PC-3 (cell line): Measurements from ENCODE around the gene THAP7. TPM values are rescaled to one million over a fixed set of nuclear protein-coding genes. Genes with fewer than 3 reads are reported as not detected.

Experiments
- ATAC-seq: fragments of 200-7000 bp; cut with Tn5 transposase; 2 replicates; pipeline ENCODE4 v1.9.1; 2020; ENCODE audit warnings: mild to moderate bottlenecking, moderate library complexity
- BruUV-seq: library from RNA; stranded (reverse); fragments of 400-500 nt; replicated peaks from 2 replicates; lab custom pipeline; 2021; lab: Mats Ljungman, UMichigan
- CTCF ChIA-PET: fragments of 300-600 bp; sonication (Branson Sonifier 250); formaldehyde crosslinking; loops from one replicate; lab custom pipeline; 2022; ENCODE audit warnings: antibody characterized with exemption; lab: Charles Lee
- POLR2A ChIA-PET: fragments of 300-600 bp; sonication (Branson Sonifier 250); formaldehyde crosslinking; loops from one replicate; lab custom pipeline; 2022; ENCODE audit warnings: antibody characterized with exemption; ENCODE audit not compliant: unreplicated experiment; lab: Charles Lee
- DNase-seq: peaks from one replicate; pipeline ENCODE4 v3.0.0-alpha.2; 2015
- H2AFZ ChIP-seq: fragments of 300-600 bp; sonication (generic); 2 replicates; pipeline ENCODE4 v1.6.0; 2016; ENCODE audit warnings: antibody characterized with exemption, low read length
- H3F3A ChIP-seq: fragments of 300-600 bp; sonication (generic); one replicate; pipeline ENCODE4 v1.6.0; 2017; ENCODE audit warnings: antibody characterized with exemption, low read length, control low read depth, mild to moderate bottlenecking; ENCODE audit not compliant: unreplicated experiment
- H3K27ac ChIP-seq: fragments of 300-600 bp; sonication (generic); 2 replicates; pipeline ENCODE4 v1.5.1; 2016; ENCODE audit warnings: mild to moderate bottlenecking, low read length
- H3K27me3 ChIP-seq: fragments of 300-600 bp; sonication (generic); 2 replicates; pipeline ENCODE4 v1.6.1; 2016; ENCODE audit warnings: low read length, mixed read lengths
- H3K36me3 ChIP-seq: fragments of 300-600 bp; sonication (generic); 2 replicates; pipeline ENCODE4 v1.6.1; 2016; ENCODE audit warnings: low read depth, mixed run types, low read length, mixed read lengths
- H3K4me1 ChIP-seq: fragments of 300-600 bp; sonication (generic); 2 replicates; pipeline ENCODE4 v1.5.1; 2016; ENCODE audit warnings: low read length; ENCODE audit not compliant: insufficient read depth
- H3K4me2 ChIP-seq: fragments of 300-600 bp; sonication (generic); 2 replicates; pipeline ENCODE4 v1.6.0; 2016; ENCODE audit warnings: low read length
- H3K4me3 ChIP-seq: fragments of 300-600 bp; sonication (generic); 2 replicates; pipeline ENCODE4 v1.5.1; 2016; ENCODE audit warnings: mild to moderate bottlenecking, low read length, mixed read lengths
- H3K79me2 ChIP-seq: fragments of 300-600 bp; sonication (generic); 2 replicates; pipeline ENCODE4 v1.6.1; 2017; ENCODE audit warnings: low read length, mixed read lengths
- H3K9ac ChIP-seq: fragments of 300-600 bp; sonication (generic); 2 replicates; pipeline ENCODE4 v1.6.0; 2016; ENCODE audit warnings: mild to moderate bottlenecking, low read length
- H3K9me2 ChIP-seq: fragments of 300-600 bp; sonication (generic); replicated peaks from 2 replicates; pipeline ENCODE4 v1.6.1; 2016; ENCODE audit warnings: mixed run types, low read length, mixed read lengths
- H3K9me3 ChIP-seq: fragments of 300-600 bp; sonication (generic); 2 replicates; pipeline ENCODE4 v1.6.1; 2016; ENCODE audit warnings: low read length, mixed read lengths
- H4K20me1 ChIP-seq: fragments of 300-600 bp; sonication (generic); 2 replicates; pipeline ENCODE4 v1.6.1; 2016; ENCODE audit warnings: low read length, mixed read lengths
- CTCF ChIP-seq: fragments of 300-600 bp; sonication (generic); conservative IDR thresholded peaks from 2 replicates; pipeline ENCODE4 v1.5.1; 2017; ENCODE audit warnings: antibody characterized with exemption, low read depth, mild to moderate bottlenecking, low read length
- EZH2 ChIP-seq: fragments of 300-600 bp; sonication (generic); IDR thresholded peaks from one replicate; pipeline ENCODE4 v1.6.1; 2017; ENCODE audit warnings: antibody characterized with exemption, mild to moderate bottlenecking, low read length; ENCODE audit not compliant: unreplicated experiment
- EZH2phosphoT487 ChIP-seq: fragments of 300-600 bp; sonication (generic); IDR thresholded peaks from 2 replicates; pipeline ENCODE4 v1.6.1; 2018; ENCODE audit warnings: mild to moderate bottlenecking, antibody characterized with exemption, low read length, borderline replicate concordance
- intact Hi-C: fragments of 100-400 bp; cut with micrococcal nuclease; formaldehyde crosslinking; loops from 2 replicates; pipeline ENCODE4 v1.9.0; 2023
- total RNA-seq: library from RNA; depleted of rRNA; stranded (reverse); fragments of >200 nt; gene quantifications from 2 replicates; pipeline ENCODE4 v1.2.3, GENCODE V29; 2014

THAP7 gene
- total RNA-seq, 1 experiment from 2014 or later = 43.0 TPM

- DNase-seq = no peak
- Histone ChIP-seq H2AFZ (no peak overlapping the region), H3K27ac (no peak overlapping the region), H3K36me3 (no peaks in the 10 kb centered on the region), H3F3A (no peaks in the 10 kb centered on the region), H3K9me3 (no peaks in the 10 kb centered on the region), H3K27me3 (no peaks in the 10 kb centered on the region), H3K4me1 (no peaks in the 10 kb centered on the region), H3K79me2 (no peaks in the 10 kb centered on the region), H3K4me3 (no peak overlapping the region), H3K4me2 (no peak overlapping the region), H3K9me2 (no peaks in the 10 kb centered on the region), H3K9ac (no peak overlapping the region), H4K20me1 (no peaks in the 10 kb centered on the region)
- BruUV-seq = no TSS peak
- ATAC-seq = no peak
- CTCF ChIA-PET = no interaction called here
- TF ChIP-seq EZH2phosphoT487 = no peak
- TF ChIP-seq CTCF = no peak
- no peak for TF ChIP-seq EZH2
- intact Hi-C loops = no loop called here
- POLR2A ChIA-PET = no interaction called here
Measured at GRCh38 chr22:20993304-20994127, 8.4 kb downstream of the THAP7 start.

GRCh38 chr22:20992456-20993303 is 9.2 kb downstream of the THAP7 start:
- H3K79me2 ChIP-seq = no peaks in the 10 kb centered on the region
- no peaks in the 10 kb centered on the region for H3K36me3 ChIP-seq
- no peak for ATAC-seq
- no peaks in the 10 kb centered on the region for H3K9me3 ChIP-seq
- no TSS peak for BruUV-seq
- no peak overlapping the region for H3K4me3 ChIP-seq
- H3K9me2 ChIP-seq = no peaks in the 10 kb centered on the region
- H3F3A ChIP-seq = no peaks in the 10 kb centered on the region
- no peak for DNase-seq
- no peak for TF ChIP-seq EZH2
- TF ChIP-seq CTCF = no peak
- TF ChIP-seq EZH2phosphoT487 = no peak
- H3K4me2 ChIP-seq = no peak overlapping the region
- CTCF ChIA-PET = no interaction called here
- no peak overlapping the region for H2AFZ ChIP-seq
- H3K4me1 ChIP-seq = no peaks in the 10 kb centered on the region
- H3K27ac ChIP-seq = no peak overlapping the region
- no peak overlapping the region for H3K9ac ChIP-seq
- no peaks in the 10 kb centered on the region for H4K20me1 ChIP-seq
- POLR2A ChIA-PET = no interaction called here
- H3K27me3 ChIP-seq = no peaks in the 10 kb centered on the region
- intact Hi-C loops = no loop called here
